ENCODE data around the gene DPYSL5. TPM values are rescaled to one million over a fixed set of nuclear protein-coding genes. Genes with fewer than 3 reads are reported as not detected.

The DPYSL5 gene
- total RNA-seq, 1 experiment from 2014 or later, result not detected

DNA sequence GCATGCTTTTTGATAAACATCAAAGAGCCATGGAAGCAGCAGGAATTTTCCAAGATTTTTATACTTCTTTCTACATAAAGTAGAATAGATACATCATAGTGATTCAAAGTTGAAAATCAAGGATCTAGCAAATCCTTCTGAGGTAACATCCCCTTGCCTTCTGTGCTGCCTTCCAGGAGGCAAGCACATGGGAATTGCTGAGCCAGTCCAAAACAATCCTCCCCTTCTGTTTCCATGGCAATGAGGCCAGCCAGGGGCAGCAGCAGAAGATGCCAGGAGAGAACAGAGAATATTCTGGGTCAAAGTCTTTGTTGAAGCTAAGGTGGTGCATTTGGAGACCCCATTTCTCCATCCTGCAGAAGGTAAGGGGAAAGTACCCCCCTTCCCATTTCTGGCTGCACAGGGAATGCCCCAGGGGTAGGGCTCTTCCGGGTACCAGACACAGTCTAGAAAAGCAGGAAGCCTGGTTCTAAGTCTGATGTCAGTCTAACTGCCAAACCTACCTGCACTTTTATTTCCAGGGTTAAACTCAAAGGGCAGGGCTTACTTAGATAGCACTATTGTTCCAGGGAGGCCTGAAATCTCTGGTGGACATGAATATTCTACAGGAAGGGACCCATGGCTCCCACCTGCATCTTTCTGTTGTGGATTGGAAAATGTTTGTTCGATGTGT lies 40.0 kb upstream of the DPYSL5 start:
- ChIA-PET POLR2A (no interaction called here), CTCF (interaction anchor here (0.6 kb wide), 1 partner anchor 174 kb away, joined by 5 read pairs; no protein-coding TSS in a partner anchor)
- intact Hi-C loops (cut with micrococcal nuclease), result no loop called here
- no peaks in the 10 kb centered on the region for H3K9me3 Mint-ChIP-seq (ENCODE audit: unreplicated experiment)
- no TSS peak for BruUV-seq (replicated peaks)
- no peaks in the 10 kb centered on the region for H3K36me3 Mint-ChIP-seq (ENCODE audit: insufficient read depth, unreplicated experiment)
- peaks cover 11% of the 10 kb centered on the region for H3K27me3 Mint-ChIP-seq (ENCODE audit: insufficient read depth, unreplicated experiment)
- no peak for DNase-seq (ENCODE audit: unreplicated experiment)
- no peak overlapping the region for H3K4me3 Mint-ChIP-seq (ENCODE audit: unreplicated experiment)
- TF ChIP-seq, protein P1, sequence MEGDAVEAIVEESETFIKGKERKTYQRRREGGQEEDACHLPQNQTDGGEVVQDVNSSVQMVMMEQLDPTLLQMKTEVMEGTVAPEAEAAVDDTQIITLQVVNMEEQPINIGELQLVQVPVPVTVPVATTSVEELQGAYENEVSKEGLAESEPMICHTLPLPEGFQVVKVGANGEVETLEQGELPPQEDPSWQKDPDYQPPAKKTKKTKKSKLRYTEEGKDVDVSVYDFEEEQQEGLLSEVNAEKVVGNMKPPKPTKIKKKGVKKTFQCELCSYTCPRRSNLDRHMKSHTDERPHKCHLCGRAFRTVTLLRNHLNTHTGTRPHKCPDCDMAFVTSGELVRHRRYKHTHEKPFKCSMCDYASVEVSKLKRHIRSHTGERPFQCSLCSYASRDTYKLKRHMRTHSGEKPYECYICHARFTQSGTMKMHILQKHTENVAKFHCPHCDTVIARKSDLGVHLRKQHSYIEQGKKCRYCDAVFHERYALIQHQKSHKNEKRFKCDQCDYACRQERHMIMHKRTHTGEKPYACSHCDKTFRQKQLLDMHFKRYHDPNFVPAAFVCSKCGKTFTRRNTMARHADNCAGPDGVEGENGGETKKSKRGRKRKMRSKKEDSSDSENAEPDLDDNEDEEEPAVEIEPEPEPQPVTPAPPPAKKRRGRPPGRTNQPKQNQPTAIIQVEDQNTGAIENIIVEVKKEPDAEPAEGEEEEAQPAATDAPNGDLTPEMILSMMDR (IDR thresholded peaks at IDR 0.05; ENCODE audit: unreplicated experiment), result no peak
- no peaks in the 10 kb centered on the region for H3K4me1 Mint-ChIP-seq (ENCODE audit: insufficient read depth, unreplicated experiment)
- H3K27ac Mint-ChIP-seq (ENCODE audit: low read depth, unreplicated experiment), result no peak overlapping the region

DNA sequence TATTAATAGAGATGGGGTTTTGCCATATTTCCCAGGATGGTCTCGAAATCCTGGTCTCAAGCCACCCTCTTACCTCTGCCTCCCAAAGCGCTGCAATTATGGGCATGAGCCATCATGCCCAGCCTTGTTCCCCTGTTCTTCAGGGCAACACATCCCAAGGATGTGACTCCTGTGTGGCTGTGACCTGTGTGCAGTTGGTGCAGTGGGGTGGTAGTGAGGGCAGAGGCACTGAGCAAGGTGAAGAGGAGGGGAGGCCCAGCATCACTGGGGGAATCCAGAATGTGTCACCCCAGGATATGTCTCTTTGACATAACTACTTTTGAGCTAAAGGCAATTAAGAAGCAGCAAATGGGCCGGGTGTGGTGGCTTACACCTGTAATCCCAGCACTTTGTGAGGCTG lies 38.7 kb upstream of the DPYSL5 start:
- TF ChIP-seq, protein P1 (IDR thresholded peaks at IDR 0.05; ENCODE audit: unreplicated experiment), result no peak
- intact Hi-C loops (cut with micrococcal nuclease), result no loop called here
- BruUV-seq (replicated peaks), result no TSS peak
- Mint-ChIP-seq H3K4me3 (ENCODE audit: unreplicated experiment) (no peak overlapping the region), H3K9me3 (ENCODE audit: unreplicated experiment) (no peaks in the 10 kb centered on the region), H3K4me1 (ENCODE audit: insufficient read depth, unreplicated experiment) (no peaks in the 10 kb centered on the region), H3K36me3 (ENCODE audit: insufficient read depth, unreplicated experiment) (no peaks in the 10 kb centered on the region), H3K27ac (ENCODE audit: low read depth, unreplicated experiment) (no peak overlapping the region), H3K27me3 (ENCODE audit: insufficient read depth, unreplicated experiment) (peaks cover 21% of the 10 kb centered on the region)
- DNase-seq (ENCODE audit: unreplicated experiment), result no peak
- ChIA-PET CTCF (interaction anchor here (0.7 kb wide), 1 partner anchor 240 kb away, joined by 3 read pairs; no protein-coding TSS in a partner anchor), POLR2A (no interaction called here)

DNA sequence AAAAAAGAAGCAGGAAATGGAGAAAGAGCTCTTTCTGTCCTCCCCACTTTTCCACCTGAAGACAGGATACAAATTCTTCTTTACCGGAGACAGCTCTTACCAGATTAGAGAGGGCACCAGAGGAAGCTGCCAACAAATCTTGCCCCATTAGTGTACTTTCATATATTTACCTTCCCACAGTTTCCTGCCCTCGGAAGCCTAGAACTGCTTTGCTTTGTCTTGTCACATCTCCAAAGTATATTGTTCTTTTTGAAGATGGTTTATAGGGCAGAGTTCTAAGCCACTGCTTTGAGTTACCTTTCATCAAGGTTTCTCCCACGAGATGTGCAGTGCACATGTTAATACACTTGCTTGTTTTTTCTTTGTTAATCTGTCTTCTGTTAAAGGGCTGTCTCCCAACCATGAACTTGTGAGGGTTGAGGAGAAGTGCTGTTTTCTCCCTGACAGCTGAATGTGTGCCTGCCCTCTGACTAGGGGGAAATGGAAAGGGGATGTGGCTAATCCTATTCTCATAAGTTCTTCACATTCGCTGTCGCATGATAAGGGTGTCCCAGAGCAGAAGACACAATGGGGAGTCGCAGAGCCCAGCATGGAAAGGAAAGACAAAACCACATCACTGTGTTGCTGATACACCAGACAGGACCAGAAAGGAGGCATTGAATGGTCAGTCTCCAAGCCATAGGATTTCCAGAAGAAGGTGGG lies 37.9 kb upstream of the DPYSL5 start:
- Mint-ChIP-seq H3K4me1 (ENCODE audit: insufficient read depth, unreplicated experiment) (no peaks in the 10 kb centered on the region), H3K27ac (ENCODE audit: low read depth, unreplicated experiment) (no peak overlapping the region), H3K4me3 (ENCODE audit: unreplicated experiment) (no peak overlapping the region), H3K9me3 (ENCODE audit: unreplicated experiment) (no peaks in the 10 kb centered on the region), H3K36me3 (ENCODE audit: insufficient read depth, unreplicated experiment) (no peaks in the 10 kb centered on the region), H3K27me3 (ENCODE audit: insufficient read depth, unreplicated experiment) (peaks cover 21% of the 10 kb centered on the region)
- intact Hi-C loops (cut with micrococcal nuclease), result no loop called here
- no peak for DNase-seq (ENCODE audit: unreplicated experiment)
- BruUV-seq (replicated peaks), result no TSS peak
- TF ChIP-seq, protein P1 (IDR thresholded peaks at IDR 0.05; ENCODE audit: unreplicated experiment), result no peak
- CTCF ChIA-PET, result interaction anchor here (0.7 kb wide), 1 partner anchor 239 kb away, joined by 3 read pairs; no protein-coding TSS in a partner anchor
- POLR2A ChIA-PET, result no interaction called here

DNA sequence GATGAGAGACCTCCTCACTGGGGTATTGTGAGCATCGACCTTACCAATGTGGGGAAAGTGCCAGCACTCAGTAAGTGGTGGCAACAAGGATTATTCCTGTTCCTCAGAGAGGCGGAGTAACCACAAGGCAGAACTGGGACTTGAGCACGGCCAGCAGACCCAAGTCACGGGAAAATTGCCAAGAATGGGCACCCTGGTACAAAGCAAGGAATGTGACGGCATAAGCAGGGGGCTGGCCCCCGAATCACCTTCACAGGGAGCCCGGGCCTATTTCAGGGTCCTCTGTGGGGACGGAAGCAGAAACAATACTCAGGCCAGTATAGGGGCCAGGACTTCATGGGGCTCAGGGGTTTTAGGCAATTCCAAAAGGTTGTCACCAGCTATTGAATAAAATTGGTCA lies 36.7 kb upstream of the DPYSL5 start:
- Mint-ChIP-seq H3K27me3 (ENCODE audit: insufficient read depth, unreplicated experiment) (peaks cover 21% of the 10 kb centered on the region), H3K9me3 (ENCODE audit: unreplicated experiment) (no peaks in the 10 kb centered on the region), H3K36me3 (ENCODE audit: insufficient read depth, unreplicated experiment) (no peaks in the 10 kb centered on the region), H3K27ac (ENCODE audit: low read depth, unreplicated experiment) (no peak overlapping the region), H3K4me1 (ENCODE audit: insufficient read depth, unreplicated experiment) (no peaks in the 10 kb centered on the region), H3K4me3 (ENCODE audit: unreplicated experiment) (no peak overlapping the region)
- no peak for DNase-seq (ENCODE audit: unreplicated experiment)
- no TSS peak for BruUV-seq (replicated peaks)
- CTCF ChIA-PET, result interaction anchor here (0.8 kb wide), 1 partner anchor 35 kb away, joined by 3 read pairs; no protein-coding TSS in a partner anchor
- TF ChIP-seq, protein P1 (IDR thresholded peaks at IDR 0.05; ENCODE audit: unreplicated experiment), result no peak
- intact Hi-C loops (cut with micrococcal nuclease), result no loop called here
- POLR2A ChIA-PET, result no interaction called here
